Stimulated activated CD8-positive, alpha-beta memory T cell treated with anti-CD3 and anti-CD28 coated beads, Interleukin-7, amount 100 ng/mL, for 48 hours (primary cell): ENCODE results near the gene DPM2.

ENCODE experiments used
- DNase-seq, 2 donors: peaks; one replicate each; pipeline ENCODE4 v3.0.0-alpha.2; 2020; ENCODE audit warnings: low read depth in 1 of 2; ENCODE audit errors: extremely low read depth in 1 of 2

DPM2 gene

GRCh38 chr9:127903557-127904475 lies 33.8 kb downstream of the DPM2 start:
- DNase-seq = peak; percentile 76 to 91

DNA sequence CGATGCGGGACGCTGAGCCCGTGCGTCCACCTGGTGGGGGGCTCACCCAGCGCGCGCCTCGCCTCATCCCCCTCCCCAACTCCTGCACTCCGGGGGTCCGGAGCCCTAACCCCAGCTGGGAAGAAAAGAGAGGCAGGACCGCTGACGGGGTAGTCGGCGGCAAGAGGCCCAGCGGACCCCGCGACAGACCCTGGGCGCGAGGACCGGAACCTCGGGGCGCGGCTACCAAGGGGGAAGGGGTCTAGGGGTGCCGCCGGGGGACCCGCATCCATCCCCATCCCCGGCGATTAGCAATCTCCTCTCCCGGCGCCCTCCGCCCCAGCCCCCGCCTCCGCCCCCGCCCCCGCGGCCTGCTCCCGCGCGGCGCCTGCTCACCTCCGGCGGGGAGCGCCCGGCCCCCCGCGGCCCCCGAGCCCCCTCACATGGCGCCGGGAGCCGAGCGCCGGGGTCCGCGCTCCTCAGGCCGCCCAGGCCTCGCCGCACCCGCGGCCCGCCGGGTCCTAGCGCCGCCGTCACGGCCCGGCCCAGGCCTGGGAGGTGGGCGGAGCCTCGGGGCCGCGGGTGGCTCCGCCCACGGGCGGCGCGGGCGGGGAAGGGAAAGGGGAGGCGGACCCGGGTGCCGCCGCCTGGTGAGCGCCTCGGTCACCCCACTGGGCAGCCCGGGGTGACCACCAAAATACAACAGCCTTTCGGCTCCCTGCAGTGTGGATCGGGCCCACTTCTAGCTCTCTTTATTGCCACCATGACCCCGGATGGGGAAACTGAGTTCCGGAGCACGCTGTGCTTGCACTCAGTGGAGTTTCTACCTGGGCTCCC lies 38.3 kb downstream of the DPM2 start, which contains the start of gene ST6GALNAC6:
ST6GALNAC6 (minus strand) TSS at position 476 of the 816 bp plus-strand sequence. CDS start 1,622 bp downstream, outside the sequence.
- no peak for DNase-seq

DNA sequence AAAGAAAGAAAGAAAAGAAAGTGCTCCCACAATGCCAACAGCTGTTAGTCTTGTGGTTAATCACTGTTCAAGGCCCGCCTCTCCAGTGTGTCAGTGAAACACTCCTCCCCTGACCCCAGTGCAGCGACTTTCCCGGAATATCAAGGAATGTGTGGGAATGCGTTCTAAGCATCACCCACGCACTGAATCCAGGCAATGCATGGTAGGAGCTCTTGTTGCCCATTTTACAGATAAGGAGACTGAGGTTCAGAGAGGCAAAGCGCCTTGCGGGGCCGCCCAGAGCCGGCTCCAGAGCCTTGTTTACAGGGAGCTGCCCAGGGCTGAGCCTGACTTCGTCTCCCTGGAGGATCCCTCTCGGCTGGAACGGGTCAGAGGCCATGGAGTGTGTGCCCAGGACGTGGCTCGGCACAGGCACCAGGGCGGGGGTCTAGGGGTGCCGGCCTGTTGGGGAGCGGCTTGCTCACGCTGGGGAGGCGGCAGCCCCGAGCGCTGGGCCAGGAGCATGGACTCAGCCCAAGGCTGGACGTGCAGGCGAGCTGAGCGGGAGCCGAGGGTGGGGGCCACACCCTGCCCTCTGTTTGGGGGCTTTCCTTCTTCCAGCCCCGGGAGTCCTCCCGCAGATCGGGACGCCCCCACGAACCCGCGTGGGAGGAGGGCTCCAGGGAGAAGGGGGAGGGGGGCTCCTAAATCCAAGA lies 39.1 kb downstream of the DPM2 start:
- no peak for DNase-seq

DNA sequence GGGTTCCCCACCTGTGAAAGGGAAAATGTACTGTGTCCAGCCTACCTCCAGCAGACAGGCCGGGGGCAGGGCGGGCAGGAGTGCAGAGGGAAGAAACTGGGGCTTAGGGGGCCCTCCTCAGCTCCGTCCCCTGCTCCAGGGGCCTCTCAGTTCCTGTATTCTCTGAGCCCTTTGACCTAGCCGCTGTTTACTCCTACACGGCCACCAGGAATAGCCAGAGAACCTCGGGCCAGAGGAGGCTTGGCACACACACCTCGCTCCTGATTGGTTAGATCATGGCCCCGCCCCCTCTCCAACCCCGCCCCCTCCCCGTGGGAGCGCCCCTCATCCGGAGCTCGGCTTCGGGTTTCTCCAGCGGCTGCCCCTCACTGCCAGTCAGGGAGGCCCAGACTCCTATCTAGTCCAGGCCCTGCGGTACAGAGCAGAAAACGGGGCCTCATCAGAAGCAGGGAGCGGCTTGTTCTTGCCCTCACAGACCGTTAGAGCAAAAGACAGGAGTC lies 40.4 kb downstream of the DPM2 start:
- DNase-seq = no peak

- no peak for DNase-seq
These were observed 41.1 kb downstream of the DPM2 start for GRCh38 chr9:127896395-127897192.

DNA sequence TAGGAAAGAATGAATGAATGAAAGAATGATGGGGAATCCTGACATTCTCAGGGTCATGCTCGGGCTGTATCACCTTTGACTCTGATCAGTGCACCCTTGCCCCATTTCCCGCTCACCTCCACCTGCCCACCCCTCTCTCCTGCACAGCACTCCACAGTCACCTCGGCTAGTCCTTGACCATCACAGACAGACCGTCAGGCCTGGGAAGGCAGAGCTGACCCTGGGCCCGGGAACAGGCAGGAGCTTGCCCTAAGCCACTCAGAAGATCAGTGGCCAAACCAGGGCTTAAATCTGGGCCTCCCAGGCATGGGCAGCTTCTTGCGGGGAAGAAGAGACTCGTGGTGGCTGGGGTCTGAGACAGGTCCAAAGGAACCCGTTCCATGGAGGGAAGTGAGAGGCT lies 41.8 kb downstream of the DPM2 start:
- no peak for DNase-seq

GRCh38 chr9:127893392-127893791 lies 44.3 kb downstream of the DPM2 start:
- no peak for DNase-seq

DNA sequence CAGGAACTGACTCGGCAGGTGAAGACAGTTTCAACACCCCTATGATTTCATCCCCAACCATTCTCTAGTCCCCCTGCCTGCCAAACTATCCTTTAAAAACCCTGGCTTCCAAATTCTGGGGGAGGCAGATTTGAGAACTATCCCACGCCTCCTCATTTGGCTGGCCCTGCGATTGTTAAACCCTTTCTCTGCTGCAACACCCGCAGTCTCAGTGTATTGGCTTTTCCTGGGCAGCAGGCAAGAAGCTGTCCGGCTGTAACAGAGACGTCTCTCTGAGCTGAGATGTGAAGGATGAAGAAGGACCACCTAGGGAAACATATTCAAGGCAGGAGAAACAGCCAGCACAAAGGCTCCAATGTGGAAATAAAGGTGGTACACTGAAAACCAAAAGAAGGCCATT lies 44.8 kb downstream of the DPM2 start:
- DNase-seq = no peak

DNA sequence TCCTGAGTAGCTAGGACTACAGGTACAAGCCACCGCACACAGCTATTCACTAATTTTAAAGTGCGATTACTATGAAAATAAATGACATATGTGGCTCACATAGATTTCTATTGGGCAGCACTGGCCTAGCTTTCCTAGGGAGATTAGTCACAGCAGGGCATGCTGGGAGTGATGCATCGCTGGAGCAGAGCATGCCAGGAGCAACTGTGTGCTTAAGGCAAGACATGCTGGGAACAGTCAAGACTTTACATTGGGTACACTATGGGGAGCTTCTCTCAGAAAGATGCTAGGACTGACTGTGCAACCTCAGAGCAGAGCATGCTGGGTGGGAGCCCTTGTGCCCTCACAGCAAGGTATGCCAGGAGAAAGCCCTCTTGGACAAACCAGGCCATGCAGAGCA lies 47.6 kb downstream of the DPM2 start:
- no peak for DNase-seq

- no peak for DNase-seq
These were observed 49.9 kb downstream of the DPM2 start for GRCh38 chr9:127887792-127888191.

DNA sequence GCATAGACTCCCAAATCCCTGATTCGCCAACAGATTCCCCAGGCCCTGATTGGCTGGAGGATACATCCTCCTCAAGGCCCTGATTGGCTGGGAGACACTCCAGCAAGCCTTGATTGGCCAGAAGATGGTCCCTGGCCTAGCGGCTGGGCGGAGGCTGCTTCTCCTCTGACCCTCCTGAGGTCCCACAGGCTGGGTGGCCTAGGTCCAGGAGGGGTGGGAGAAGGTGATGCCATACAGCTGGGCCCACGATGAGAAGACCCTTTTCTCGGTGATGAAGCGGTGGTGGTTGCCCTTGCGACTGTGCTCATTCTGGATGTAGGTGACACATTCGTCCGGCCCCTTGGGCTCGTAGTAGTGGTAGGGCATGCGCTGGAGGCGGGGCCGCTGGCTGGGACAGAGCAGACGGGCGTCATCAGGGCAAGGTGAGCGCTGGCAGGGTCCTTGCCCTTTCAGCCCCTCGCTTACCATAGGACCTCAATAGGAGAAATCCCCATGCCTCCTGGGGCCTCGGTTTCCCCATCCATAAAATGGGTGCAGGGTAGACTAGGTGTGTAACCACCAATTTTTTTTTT lies 51.2 kb downstream of the DPM2 start:
- no peak for DNase-seq

DNA sequence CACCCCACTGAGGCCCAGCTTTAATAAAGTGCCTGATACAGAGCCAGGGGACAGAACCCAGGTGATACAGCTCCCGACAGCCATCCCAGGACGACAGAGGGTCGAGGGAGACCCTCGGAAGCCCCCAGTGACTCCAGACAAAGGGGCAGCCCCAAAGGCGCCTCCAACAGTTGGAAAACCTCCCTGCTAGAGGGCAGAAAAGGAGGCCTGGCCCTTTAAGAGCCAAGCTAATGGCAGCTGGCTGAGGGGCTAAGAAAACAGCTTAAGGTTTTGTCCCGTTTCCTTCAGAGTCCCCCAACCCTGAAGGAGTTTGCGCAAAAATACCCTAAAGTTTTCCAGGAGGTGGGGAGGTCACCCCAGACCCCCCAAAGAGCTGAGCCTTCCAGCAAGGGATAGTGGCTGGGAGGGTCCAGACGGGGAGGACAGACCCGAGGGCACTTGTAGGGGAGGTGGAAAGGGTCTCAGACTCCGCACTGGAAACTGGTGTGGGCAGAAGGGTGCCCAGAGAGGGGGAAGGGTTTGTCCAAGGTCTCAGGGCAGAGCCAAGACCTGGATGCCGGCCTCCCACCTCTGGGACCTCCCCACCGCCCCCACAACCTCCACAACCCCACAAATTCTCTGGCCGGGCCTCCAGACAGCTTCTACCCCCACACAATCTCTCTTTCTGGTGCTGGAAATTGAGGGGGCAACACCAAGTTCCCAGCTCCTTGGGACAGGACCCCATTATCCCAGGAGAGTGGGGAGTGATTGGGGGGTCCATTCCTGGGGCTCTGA lies 52.0 kb downstream of the DPM2 start:
- no peak for DNase-seq
